ENCODE results near the gene RAP1GAP. TPM values are rescaled to one million over a fixed set of nuclear protein-coding genes. Genes with fewer than 3 reads are reported as not detected.

Gene RAP1GAP
- total RNA-seq, 1 experiment from 2014 or later, result 30.2 TPM

DNA sequence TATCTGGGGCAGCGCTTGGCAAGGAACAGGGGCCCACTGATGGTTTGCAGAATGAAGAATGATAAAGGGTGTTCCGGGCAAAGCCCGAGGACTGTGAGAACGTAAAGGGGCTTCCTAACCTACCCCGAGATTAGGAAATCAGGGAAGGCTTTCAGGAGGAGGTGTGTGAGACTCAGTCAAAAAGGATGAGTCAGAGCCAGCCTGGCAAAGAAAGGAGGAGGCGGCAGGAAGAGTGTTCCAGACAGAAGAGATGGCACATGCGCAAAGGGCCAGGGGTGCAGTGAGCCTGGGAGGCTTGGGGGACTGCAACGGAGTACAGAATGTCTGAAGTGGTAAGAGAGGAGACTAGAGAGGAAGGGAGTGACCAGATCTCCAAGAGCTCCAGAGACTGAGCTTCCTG, 70.3 kb downstream of the RAP1GAP start:
- POLR2A ChIA-PET (ENCODE audit: unreplicated experiment), result no interaction called here
- Histone ChIP-seq H3K27me3 (ENCODE audit: insufficient read depth, low read depth) (no peaks in the 10 kb centered on the region), H3K9me3 (ENCODE audit: insufficient read depth, low read depth) (no peaks in the 10 kb centered on the region), H3K4me2 (no peak overlapping the region), H3K4me3 (no peak overlapping the region), H3K4me1 (replicated peaks; ENCODE audit: insufficient read depth) (peaks cover 11% of the 10 kb centered on the region; the same call in 1 of the 2 replicates), H4K20me1 (ENCODE audit: insufficient read depth) (no peaks in the 10 kb centered on the region), H3K79me2 (ENCODE audit: low read depth) (no peaks in the 10 kb centered on the region), H3K27ac (no peak overlapping the region), H3K9me2 (ENCODE audit: insufficient read depth) (no peaks in the 10 kb centered on the region), H2AFZ (no peak overlapping the region), H3K36me3 (ENCODE audit: low read depth) (no peaks in the 10 kb centered on the region), H3F3A (ENCODE audit: insufficient read depth, low read depth) (no peaks in the 10 kb centered on the region)
- CTCF ChIA-PET, result no interaction called here
- TF ChIP-seq CTCF (conservative IDR thresholded peaks at IDR 0.05), result no peak
- TF ChIP-seq EZH2 (IDR thresholded peaks at IDR 0.05; ENCODE audit: low read depth), result no peak
- DNase-seq, result no peak
- intact Hi-C loops (cut with micrococcal nuclease; ENCODE audit: unreplicated experiment), result no loop called here
- no TSS peak for BruUV-seq (replicated peaks)

GRCh38 chr1:21598417-21598816, 70.7 kb downstream of the RAP1GAP start:
- peaks cover 11% of the 10 kb centered on the region; the same call in 1 of the 2 replicates for H3K4me1 ChIP-seq (replicated peaks; ENCODE audit: insufficient read depth)
- H3K36me3 ChIP-seq (ENCODE audit: low read depth), result no peaks in the 10 kb centered on the region
- intact Hi-C loops (cut with micrococcal nuclease; ENCODE audit: unreplicated experiment), result no loop called here
- DNase-seq, result no peak
- no peak overlapping the region for H3K4me2 ChIP-seq
- BruUV-seq (replicated peaks), result no TSS peak
- no peaks in the 10 kb centered on the region for H3K79me2 ChIP-seq (ENCODE audit: low read depth)
- H3K27me3 ChIP-seq (ENCODE audit: insufficient read depth, low read depth), result no peaks in the 10 kb centered on the region
- H3K27ac ChIP-seq, result no peak overlapping the region
- CTCF ChIA-PET, result no interaction called here
- no peaks in the 10 kb centered on the region for H3K9me3 ChIP-seq (ENCODE audit: insufficient read depth, low read depth)
- no peak for TF ChIP-seq EZH2 (IDR thresholded peaks at IDR 0.05; ENCODE audit: low read depth)
- no peak for TF ChIP-seq CTCF (conservative IDR thresholded peaks at IDR 0.05)
- H2AFZ ChIP-seq, result no peak overlapping the region
- no peaks in the 10 kb centered on the region for H3F3A ChIP-seq (ENCODE audit: insufficient read depth, low read depth)
- no peak overlapping the region for H3K4me3 ChIP-seq
- no peaks in the 10 kb centered on the region for H3K9me2 ChIP-seq (ENCODE audit: insufficient read depth)
- no peaks in the 10 kb centered on the region for H4K20me1 ChIP-seq (ENCODE audit: insufficient read depth)
- POLR2A ChIA-PET (ENCODE audit: unreplicated experiment), result no interaction called here

- no TSS peak for BruUV-seq (replicated peaks)
- Histone ChIP-seq H3K4me1 (replicated peaks; ENCODE audit: insufficient read depth) (peaks cover 11% of the 10 kb centered on the region; the same call in 1 of the 2 replicates), H3K4me2 (no peak overlapping the region), H4K20me1 (ENCODE audit: insufficient read depth) (no peaks in the 10 kb centered on the region), H2AFZ (no peak overlapping the region), H3K27ac (no peak overlapping the region), H3K4me3 (no peak overlapping the region), H3K9me2 (ENCODE audit: insufficient read depth) (no peaks in the 10 kb centered on the region), H3K9me3 (ENCODE audit: insufficient read depth, low read depth) (no peaks in the 10 kb centered on the region), H3K27me3 (ENCODE audit: insufficient read depth, low read depth) (no peaks in the 10 kb centered on the region), H3K79me2 (ENCODE audit: low read depth) (no peaks in the 10 kb centered on the region), H3F3A (ENCODE audit: insufficient read depth, low read depth) (no peaks in the 10 kb centered on the region), H3K36me3 (ENCODE audit: low read depth) (no peaks in the 10 kb centered on the region)
- TF ChIP-seq CTCF (conservative IDR thresholded peaks at IDR 0.05) (no peak), EZH2 (IDR thresholded peaks at IDR 0.05; ENCODE audit: low read depth) (no peak)
- intact Hi-C loops (cut with micrococcal nuclease; ENCODE audit: unreplicated experiment), result no loop called here
- CTCF ChIA-PET, result no interaction called here
- DNase-seq, result no peak
- POLR2A ChIA-PET (ENCODE audit: unreplicated experiment), result no interaction called here
Observed at GRCh38 chr1:21597753-21598152, 71.4 kb downstream of the RAP1GAP start.

All from PC-9 (cell line).